ENCODE measurements around the gene UBL7.

Gene UBL7

GRCh38 chr15:74428970-74429780 lies 31.8 kb downstream of the UBL7 start:
- H3K36me3 ChIP-seq (ENCODE audit: control insufficient read depth, low read length) = no peaks in the 10 kb centered on the region
- H3K4me1 ChIP-seq (ENCODE audit: control insufficient read depth, low read length) = peaks cover 26% of the 10 kb centered on the region
- no peaks in the 10 kb centered on the region for H3K9me2 ChIP-seq (replicated peaks; ENCODE audit: control insufficient read depth, low read length)
- TF ChIP-seq, protein P1, sequence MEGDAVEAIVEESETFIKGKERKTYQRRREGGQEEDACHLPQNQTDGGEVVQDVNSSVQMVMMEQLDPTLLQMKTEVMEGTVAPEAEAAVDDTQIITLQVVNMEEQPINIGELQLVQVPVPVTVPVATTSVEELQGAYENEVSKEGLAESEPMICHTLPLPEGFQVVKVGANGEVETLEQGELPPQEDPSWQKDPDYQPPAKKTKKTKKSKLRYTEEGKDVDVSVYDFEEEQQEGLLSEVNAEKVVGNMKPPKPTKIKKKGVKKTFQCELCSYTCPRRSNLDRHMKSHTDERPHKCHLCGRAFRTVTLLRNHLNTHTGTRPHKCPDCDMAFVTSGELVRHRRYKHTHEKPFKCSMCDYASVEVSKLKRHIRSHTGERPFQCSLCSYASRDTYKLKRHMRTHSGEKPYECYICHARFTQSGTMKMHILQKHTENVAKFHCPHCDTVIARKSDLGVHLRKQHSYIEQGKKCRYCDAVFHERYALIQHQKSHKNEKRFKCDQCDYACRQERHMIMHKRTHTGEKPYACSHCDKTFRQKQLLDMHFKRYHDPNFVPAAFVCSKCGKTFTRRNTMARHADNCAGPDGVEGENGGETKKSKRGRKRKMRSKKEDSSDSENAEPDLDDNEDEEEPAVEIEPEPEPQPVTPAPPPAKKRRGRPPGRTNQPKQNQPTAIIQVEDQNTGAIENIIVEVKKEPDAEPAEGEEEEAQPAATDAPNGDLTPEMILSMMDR (IDR thresholded peaks at IDR 0.05; ENCODE audit: low read depth, low read length, poor library complexity, severe bottlenecking) = peak; percentile 6
- TF ChIP-seq EZH2phosphoT487 (IDR thresholded peaks at IDR 0.05; ENCODE audit: borderline replicate concordance, low read length) = no peak; the same call in 1 of the 2 replicates
- H3K4me3 ChIP-seq (ENCODE audit: low read length) = no peak overlapping the region
- H3K4me2 ChIP-seq (ENCODE audit: low read length) = no peak overlapping the region
- H4K20me1 ChIP-seq (ENCODE audit: control insufficient read depth, insufficient read depth, low read depth, low read length) = peaks cover 23% of the 10 kb centered on the region
- no peaks in the 10 kb centered on the region for H3F3A ChIP-seq (ENCODE audit: control insufficient read depth, insufficient read depth)
- H3K79me2 ChIP-seq (ENCODE audit: control insufficient read depth, low read length) = no peaks in the 10 kb centered on the region
- peaks cover 96% of the 10 kb centered on the region for H3K27me3 ChIP-seq (ENCODE audit: control insufficient read depth, low read length)
- H3K27ac ChIP-seq (ENCODE audit: low read depth, low read length) = no peak overlapping the region
- H3K9me3 ChIP-seq (ENCODE audit: control insufficient read depth, insufficient read depth, low read length) = no peaks in the 10 kb centered on the region

GRCh38 chr15:74428442-74428787 lies 32.5 kb downstream of the UBL7 start:
- H3K36me3 ChIP-seq (ENCODE audit: control insufficient read depth, low read length) = no peaks in the 10 kb centered on the region
- no peak overlapping the region for H3K4me3 ChIP-seq (ENCODE audit: low read length)
- no peaks in the 10 kb centered on the region for H3K9me2 ChIP-seq (replicated peaks; ENCODE audit: control insufficient read depth, low read length)
- H3K79me2 ChIP-seq (ENCODE audit: control insufficient read depth, low read length) = no peaks in the 10 kb centered on the region
- peaks cover 18% of the 10 kb centered on the region for H3K4me1 ChIP-seq (ENCODE audit: control insufficient read depth, low read length)
- H3K9me3 ChIP-seq (ENCODE audit: control insufficient read depth, insufficient read depth, low read length) = no peaks in the 10 kb centered on the region
- H3K27me3 ChIP-seq (ENCODE audit: control insufficient read depth, low read length) = peaks cover 97% of the 10 kb centered on the region
- TF ChIP-seq EZH2phosphoT487 (IDR thresholded peaks at IDR 0.05; ENCODE audit: borderline replicate concordance, low read length) = no peak
- TF ChIP-seq, protein P1 (IDR thresholded peaks at IDR 0.05; ENCODE audit: low read depth, low read length, poor library complexity, severe bottlenecking) = no peak
- H3K27ac ChIP-seq (ENCODE audit: low read depth, low read length) = no peak overlapping the region
- H3K4me2 ChIP-seq (ENCODE audit: low read length) = no peak overlapping the region
- no peaks in the 10 kb centered on the region for H3F3A ChIP-seq (ENCODE audit: control insufficient read depth, insufficient read depth)
- H4K20me1 ChIP-seq (ENCODE audit: control insufficient read depth, insufficient read depth, low read depth, low read length) = peaks cover 23% of the 10 kb centered on the region

DNA sequence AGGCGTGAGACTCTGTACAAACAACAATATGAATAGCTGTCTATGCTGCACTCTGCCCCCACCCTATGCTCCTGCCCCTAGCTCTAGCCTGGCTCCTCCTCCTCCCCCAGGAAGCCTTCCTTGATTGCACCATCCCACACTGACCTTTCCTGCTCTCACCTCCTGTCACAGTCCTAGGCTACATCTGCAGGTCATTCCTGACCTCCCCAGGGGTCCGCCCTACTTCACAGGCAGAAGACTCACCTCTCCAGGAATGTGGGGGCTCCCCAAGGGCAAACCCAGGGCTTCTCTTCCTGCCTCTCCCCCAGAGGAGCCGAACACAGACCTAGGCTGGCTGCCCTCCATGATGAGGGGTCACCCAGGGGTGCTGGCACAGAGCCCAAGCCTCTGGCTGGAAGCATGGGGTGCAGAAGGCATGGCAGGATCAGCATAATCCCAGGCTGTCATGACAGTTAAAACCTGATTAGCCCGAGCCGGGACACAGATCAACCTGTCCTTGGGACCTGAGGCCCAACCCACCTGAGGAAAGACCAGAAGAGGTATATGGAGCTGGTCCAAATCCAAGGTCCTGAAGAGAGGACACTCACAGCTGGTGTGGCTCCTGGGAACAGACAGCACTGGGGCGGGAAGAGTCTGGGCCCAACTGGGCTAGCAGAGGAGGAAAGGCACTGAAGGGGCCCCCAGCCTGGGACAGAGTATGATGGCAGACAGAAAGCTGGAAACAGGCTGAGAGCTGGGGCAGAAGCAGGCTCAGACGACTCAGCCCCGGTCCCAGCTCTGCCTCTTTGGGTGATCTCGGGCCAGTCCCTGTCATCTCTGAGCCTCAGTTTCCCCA lies 33.1 kb downstream of the UBL7 start:
- peaks cover 98% of the 10 kb centered on the region for H3K27me3 ChIP-seq (ENCODE audit: control insufficient read depth, low read length)
- no peak overlapping the region for H3K4me2 ChIP-seq (ENCODE audit: low read length)
- peaks cover 23% of the 10 kb centered on the region for H4K20me1 ChIP-seq (ENCODE audit: control insufficient read depth, insufficient read depth, low read depth, low read length)
- H3K36me3 ChIP-seq (ENCODE audit: control insufficient read depth, low read length) = no peaks in the 10 kb centered on the region
- H3K4me3 ChIP-seq (ENCODE audit: low read length) = no peak overlapping the region
- H3K4me1 ChIP-seq (ENCODE audit: control insufficient read depth, low read length) = peaks cover 14% of the 10 kb centered on the region; the same call in 1 of the 2 replicates
- no peaks in the 10 kb centered on the region for H3F3A ChIP-seq (ENCODE audit: control insufficient read depth, insufficient read depth)
- no peak for TF ChIP-seq EZH2phosphoT487 (IDR thresholded peaks at IDR 0.05; ENCODE audit: borderline replicate concordance, low read length)
- TF ChIP-seq, protein P1 (IDR thresholded peaks at IDR 0.05; ENCODE audit: low read depth, low read length, poor library complexity, severe bottlenecking) = no peak
- H3K9me2 ChIP-seq (replicated peaks; ENCODE audit: control insufficient read depth, low read length) = no peaks in the 10 kb centered on the region
- H3K27ac ChIP-seq (ENCODE audit: low read depth, low read length) = no peak overlapping the region
- no peaks in the 10 kb centered on the region for H3K79me2 ChIP-seq (ENCODE audit: control insufficient read depth, low read length)
- H3K9me3 ChIP-seq (ENCODE audit: control insufficient read depth, insufficient read depth, low read length) = no peaks in the 10 kb centered on the region
